CD4-positive, alpha-beta memory T cell (primary cell): ENCODE measurements around the gene AFAP1L1. TPM values are rescaled to one million over a fixed set of nuclear protein-coding genes. Genes with fewer than 3 reads are reported as not detected.

Experiments
- CTCF ChIA-PET: fragments of 350-600 bp; sonication (Branson Sonifier 250); formaldehyde crosslinking; loops from one replicate; lab custom pipeline; 2021; ENCODE audit warnings: inconsistent platforms; ENCODE audit not compliant: partially characterized antibody; lab: Charles Lee
- POLR2A ChIA-PET: fragments of 350-600 bp; sonication (Branson Sonifier 250); formaldehyde crosslinking; loops from one replicate; lab custom pipeline; 2021; ENCODE audit not compliant: partially characterized antibody; lab: Charles Lee
- DNase-seq, 5 donors: peaks; one replicate each; pipeline versions ENCODE4 v3.0.0 to v3.0.0-alpha.2; 2020 to 2022; ENCODE audit warnings: mixed read lengths in 1 of 5
- H3K27ac ChIP-seq: one replicate; pipeline ENCODE4 v1.7.0; 2013; ENCODE audit warnings: low read depth, low read length
- H3K27me3 ChIP-seq: 2 replicates; pipeline ENCODE4 v1.7.0; 2013; ENCODE audit warnings: mild to moderate bottlenecking, low read length, moderate library complexity; ENCODE audit not compliant: insufficient read depth
- H3K36me3 ChIP-seq: 2 replicates; pipeline ENCODE4 v1.7.0; 2013; ENCODE audit warnings: mild to moderate bottlenecking, low read length, moderate library complexity; ENCODE audit not compliant: insufficient read depth
- H3K4me1 ChIP-seq: 2 replicates; pipeline ENCODE4 v1.7.0; 2013; ENCODE audit warnings: mild to moderate bottlenecking, low read length, moderate library complexity; ENCODE audit not compliant: insufficient read depth
- H3K4me3 ChIP-seq, 2 donors: one replicate each; pipeline ENCODE4 v1.7.0; 2013; ENCODE audit warnings: low read length in 2 of 2, mild to moderate bottlenecking in 1 of 2
- H3K9me3 ChIP-seq, 2 donors: one replicate each; pipeline ENCODE4 v1.7.0; 2013; ENCODE audit warnings: low read length in 2 of 2, control low read depth in 1 of 2; ENCODE audit not compliant: control insufficient read depth in 1 of 2
- H3K27ac Mint-ChIP-seq, 7 donors: one replicate each; pipeline ENCODE4 v1.8.0; 2020 to 2021; ENCODE audit warnings: mixed read lengths in 7 of 7, mild to moderate bottlenecking in 6 of 7, inconsistent platforms in 3 of 7, moderate library complexity in 3 of 7
- H3K27me3 Mint-ChIP-seq, 2 donors: one replicate each; pipeline ENCODE4 v1.8.0; 2020 to 2021; ENCODE audit warnings: mixed read lengths in 2 of 2
- H3K36me3 Mint-ChIP-seq, 2 donors: one replicate each; pipeline ENCODE4 v1.8.0; 2020 to 2021; ENCODE audit warnings: mixed read lengths in 2 of 2, inconsistent platforms in 1 of 2, mild to moderate bottlenecking in 1 of 2
- H3K4me1 Mint-ChIP-seq, 4 donors: one replicate each; pipeline ENCODE4 v1.8.0; 2020 to 2021; ENCODE audit warnings: mixed read lengths in 4 of 4, mild to moderate bottlenecking in 1 of 4
- H3K4me3 Mint-ChIP-seq, 8 donors: one replicate each; pipeline ENCODE4 v1.8.0; 2020 to 2021; ENCODE audit warnings: mixed read lengths in 8 of 8, mild to moderate bottlenecking in 7 of 8, moderate library complexity in 6 of 8, inconsistent platforms in 3 of 8
- H3K9me3 Mint-ChIP-seq, 8 donors: one replicate each; pipeline ENCODE4 v1.8.0; 2020 to 2021; ENCODE audit warnings: mixed read lengths in 8 of 8, mild to moderate bottlenecking in 5 of 8, inconsistent platforms in 3 of 8, moderate library complexity in 1 of 8
- intact Hi-C: fragments of 100-400 bp; cut with micrococcal nuclease; formaldehyde crosslinking; loops from one replicate; pipeline ENCODE4 v1.15.1; 2023
- polyA plus RNA-seq, 2 donors: library from polyadenylated mRNA; unstranded; fragments of 300-500 nt; fragmentation: Illumina TruSeq; gene quantifications; one replicate each; pipeline ENCODE4 v1.2.3, GENCODE V29; 2021
- total RNA-seq, 2 experiments: library from RNA; stranded (reverse); gene quantifications; one replicate each; pipeline ENCODE4 v1.2.3, GENCODE V29; 2021

AFAP1L1 gene
- total and polyA plus RNA-seq, 4 experiments from 2014 or later, result not detected

- H3K4me1 Mint-ChIP-seq, result peaks cover 17 to 32% (median 26%) of the 10 kb centered on the region in 4 donors
- Histone ChIP-seq H3K36me3 (no peaks in the 10 kb centered on the region), H3K27ac (no peak overlapping the region), H3K4me3 (no peak overlapping the region), H3K27me3 (no peaks in the 10 kb centered on the region), H3K4me1 (peaks cover 23% of the 10 kb centered on the region), H3K9me3 (no peaks in the 10 kb centered on the region)
- peaks cover 4 to 14% of the 10 kb centered on the region in 2 donors for H3K27me3 Mint-ChIP-seq
- no peak for DNase-seq
- peak overlapping the region in 1 of 7 donors; percentile 25 for H3K27ac Mint-ChIP-seq
- intact Hi-C loops, result no loop called here
- ChIA-PET POLR2A (no interaction called here), CTCF (interaction anchor here (1.4 to 1.5 kb wide), 3 partner anchors 28 to 33 kb away, joined by 3 to 6 read pairs (median 4); no protein-coding TSS in a partner anchor)
- H3K9me3 Mint-ChIP-seq, result peaks cover 0 to 2% (median 0%) of the 10 kb centered on the region in 8 donors
- no peaks in the 10 kb centered on the region for H3K36me3 Mint-ChIP-seq
- H3K4me3 Mint-ChIP-seq, result no peak overlapping the region
Observed at GRCh38 chr5:149235841-149236240, 35.8 kb upstream of the AFAP1L1 start.

GRCh38 chr5:149237662-149238061 is 34.0 kb upstream of the AFAP1L1 start:
- H3K36me3 Mint-ChIP-seq, result no peaks in the 10 kb centered on the region
- no peaks in the 10 kb centered on the region for H3K27me3 ChIP-seq
- peaks cover 35% of the 10 kb centered on the region for H3K4me1 ChIP-seq
- no peak overlapping the region for H3K4me3 Mint-ChIP-seq
- peaks cover 4 to 7% of the 10 kb centered on the region in 2 donors for H3K27me3 Mint-ChIP-seq
- H3K4me1 Mint-ChIP-seq, result peaks cover 25 to 44% (median 37%) of the 10 kb centered on the region in 4 donors
- DNase-seq, result no peak
- H3K9me3 Mint-ChIP-seq, result peaks cover 0 to 2% (median 0%) of the 10 kb centered on the region in 8 donors
- no peak overlapping the region for H3K27ac ChIP-seq
- H3K4me3 ChIP-seq, result no peak overlapping the region
- intact Hi-C loops, result no loop called here
- H3K36me3 ChIP-seq, result no peaks in the 10 kb centered on the region
- POLR2A ChIA-PET, result no interaction called here
- CTCF ChIA-PET, result interaction anchor here (0.8 kb wide), 1 partner anchor 9 kb away, joined by 3 read pairs; no protein-coding TSS in a partner anchor
- H3K27ac Mint-ChIP-seq, result peak overlapping the region in 3 of 7 donors; percentile 54 to 91 (median 54)
- no peaks in the 10 kb centered on the region for H3K9me3 ChIP-seq

- Histone ChIP-seq H3K9me3 (no peaks in the 10 kb centered on the region), H3K27ac (no peak overlapping the region), H3K4me3 (no peak overlapping the region), H3K27me3 (no peaks in the 10 kb centered on the region), H3K36me3 (no peaks in the 10 kb centered on the region), H3K4me1 (peaks cover 35% of the 10 kb centered on the region)
- Mint-ChIP-seq H3K27me3 (peaks cover 2 to 4% of the 10 kb centered on the region in 2 donors), H3K4me3 (no peak overlapping the region), H3K27ac (peak overlapping the region in 5 of 7 donors; percentile 42 to 91 (median 54)), H3K9me3 (peaks cover 0 to 2% (median 0%) of the 10 kb centered on the region in 8 donors), H3K36me3 (no peaks in the 10 kb centered on the region), H3K4me1 (peaks cover 28 to 51% (median 39%) of the 10 kb centered on the region in 4 donors)
- intact Hi-C loops, result no loop called here
- POLR2A ChIA-PET, result no interaction called here
- CTCF ChIA-PET, result interaction anchor here (1.0 to 3.8 kb wide), 2 partner anchors 27 to 97 kb away, joined by 3 to 27 read pairs; partner anchors contain the start of gene ABLIM3
- no peak for DNase-seq
Observed at GRCh38 chr5:149238540-149238939, 33.1 kb upstream of the AFAP1L1 start.

GRCh38 chr5:149239917-149240316 is 31.7 kb upstream of the AFAP1L1 start:
- Histone ChIP-seq H3K4me3 (no peak overlapping the region), H3K27me3 (no peaks in the 10 kb centered on the region), H3K36me3 (no peaks in the 10 kb centered on the region), H3K4me1 (peaks cover 35% of the 10 kb centered on the region), H3K9me3 (no peaks in the 10 kb centered on the region), H3K27ac (peak overlapping the region; percentile 49)
- ChIA-PET CTCF (interaction anchor here (0.9 to 3.8 kb wide), 9 partner anchors 15 to 509 kb away, joined by 3 to 27 read pairs (median 4); partner anchors contain the start of gene ABLIM3), POLR2A (interaction anchor here (0.6 to 2.4 kb wide), 16 partner anchors 8 to 721 kb away, joined by 3 to 18 read pairs (median 4); partner anchors contain the start of genes ADRB2, CSNK1A1, PCYOX1L and SLC26A2)
- peaks cover 0 to 2% of the 10 kb centered on the region in 2 donors for H3K27me3 Mint-ChIP-seq
- intact Hi-C loops, result loop anchor here (1.0 to 5.0 kb wide), 4 partner anchors 24 to 857 kb away; partner anchors contain the start of genes CSNK1A1 and FBXO38
- peaks cover 28 to 53% (median 39%) of the 10 kb centered on the region in 4 donors for H3K4me1 Mint-ChIP-seq
- H3K36me3 Mint-ChIP-seq, result no peaks in the 10 kb centered on the region
- H3K4me3 Mint-ChIP-seq, result peak overlapping the region in 6 of 8 donors; percentile 25 to 80 (median 68)
- peak in 1 of 5 donors; percentile 4 for DNase-seq
- H3K27ac Mint-ChIP-seq, result peak overlapping the region; percentile 81 to 95 (median 89)
- H3K9me3 Mint-ChIP-seq, result peaks cover 0 to 2% (median 0%) of the 10 kb centered on the region in 8 donors

DNA sequence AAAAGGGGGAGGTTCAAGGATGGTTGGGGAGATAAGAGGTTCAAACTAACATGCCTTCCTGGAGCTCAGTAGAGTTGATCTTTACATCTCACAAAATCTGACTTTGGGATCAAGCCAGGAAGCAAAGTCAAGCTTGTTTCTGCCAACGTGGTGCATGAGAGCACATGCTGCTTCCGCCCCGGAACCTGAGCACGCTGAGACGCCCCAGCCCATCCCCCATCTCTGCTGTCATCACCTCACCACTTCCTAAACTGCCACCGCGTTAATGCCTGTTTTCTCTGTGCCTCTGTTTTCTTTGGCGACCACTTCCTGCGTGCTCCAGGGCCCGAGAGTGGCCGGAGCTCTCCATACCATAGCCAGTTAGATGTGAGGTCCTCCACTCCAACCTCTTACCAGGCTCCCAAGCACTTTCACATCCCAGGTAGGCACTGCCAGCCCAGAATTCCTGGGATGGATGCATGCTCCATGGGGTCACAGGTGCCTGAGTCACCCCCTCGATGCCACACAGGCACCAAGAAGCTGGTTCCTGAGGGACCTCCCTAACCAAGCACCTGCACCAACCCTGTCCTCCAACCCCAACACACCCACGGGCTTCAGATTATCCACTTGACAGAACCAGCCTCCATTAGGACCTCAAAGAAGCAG is 31.2 kb upstream of the AFAP1L1 start:
- intact Hi-C loops, result loop anchor here (1.0 to 5.0 kb wide), 4 partner anchors 24 to 858 kb away; partner anchors contain the start of genes CSNK1A1 and FBXO38
- Histone ChIP-seq H3K36me3 (no peaks in the 10 kb centered on the region), H3K4me3 (peak overlapping the region; percentile 26 to 34), H3K9me3 (no peaks in the 10 kb centered on the region), H3K27me3 (no peaks in the 10 kb centered on the region), H3K4me1 (peaks cover 35% of the 10 kb centered on the region), H3K27ac (peak overlapping the region; percentile 49)
- peaks cover 29 to 57% (median 37%) of the 10 kb centered on the region in 4 donors for H3K4me1 Mint-ChIP-seq
- CTCF ChIA-PET, result interaction anchor here (0.9 to 3.8 kb wide), 11 partner anchors 13 to 509 kb away, joined by 3 to 27 read pairs (median 4); partner anchors contain the start of gene ABLIM3
- peaks cover 0 to 2% (median 0%) of the 10 kb centered on the region in 8 donors for H3K9me3 Mint-ChIP-seq
- H3K36me3 Mint-ChIP-seq, result no peaks in the 10 kb centered on the region
- H3K27me3 Mint-ChIP-seq, result no peaks in the 10 kb centered on the region
- H3K4me3 Mint-ChIP-seq, result peak overlapping the region; percentile 25 to 80 (median 64)
- H3K27ac Mint-ChIP-seq, result peak overlapping the region; percentile 81 to 95 (median 89)
- DNase-seq, result peak; percentile 78 to 91 (median 88)
- POLR2A ChIA-PET, result interaction anchor here (0.6 to 2.4 kb wide), 21 partner anchors 9 to 1209 kb away, joined by 3 to 18 read pairs (median 4); partner anchors contain the start of genes ABLIM3, ADRB2, CSNK1A1 and PCYOX1L

DNA sequence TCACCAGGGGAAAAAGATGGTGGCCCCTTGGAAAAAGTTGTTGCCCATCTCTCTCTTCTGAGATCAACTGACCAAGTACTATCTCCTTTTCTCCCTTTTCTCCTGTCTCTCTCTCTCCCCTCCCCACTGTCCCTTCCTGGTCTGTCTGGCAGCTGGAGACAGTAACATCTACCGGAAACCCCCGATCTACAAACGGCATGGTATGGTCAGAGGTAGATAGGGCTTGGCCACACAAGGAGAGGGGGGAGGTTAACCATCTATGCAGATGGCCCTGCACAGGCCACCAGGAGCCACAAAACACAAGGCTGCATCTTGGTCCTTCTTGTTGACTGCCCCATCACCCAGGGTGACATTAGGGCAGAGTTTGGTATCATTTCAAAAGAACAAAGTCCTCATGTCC is 29.3 kb upstream of the AFAP1L1 start:
- peaks cover 35% of the 10 kb centered on the region for H3K4me1 ChIP-seq
- intact Hi-C loops, result loop anchor here (5.0 kb wide), 1 partner anchor 310 kb away; the partner anchor contains the start of gene CSNK1A1
- Mint-ChIP-seq H3K9me3 (peaks cover 0 to 5% (median 0%) of the 10 kb centered on the region in 8 donors), H3K36me3 (no peaks in the 10 kb centered on the region), H3K4me3 (peak overlapping the region in 2 of 8 donors; percentile 17 to 48), H3K27me3 (no peaks in the 10 kb centered on the region), H3K27ac (peak overlapping the region in 4 of 7 donors; percentile 29 to 77 (median 48)), H3K4me1 (peaks cover 28 to 57% (median 38%) of the 10 kb centered on the region in 4 donors)
- DNase-seq, result no peak
- no peaks in the 10 kb centered on the region for H3K27me3 ChIP-seq
- no peaks in the 10 kb centered on the region for H3K36me3 ChIP-seq
- no peak overlapping the region for H3K4me3 ChIP-seq
- no peaks in the 10 kb centered on the region for H3K9me3 ChIP-seq
- CTCF ChIA-PET, result interaction anchor here (2.6 kb wide), 1 partner anchor 21 kb away, joined by 21 read pairs; no protein-coding TSS in a partner anchor
- POLR2A ChIA-PET, result no interaction called here
- no peak overlapping the region for H3K27ac ChIP-seq
